ENCODE data around the gene SCRN3. TPM values are rescaled to one million over a fixed set of nuclear protein-coding genes. Genes with fewer than 3 reads are reported as not detected.

The SCRN3 gene
- polyA plus RNA-seq, 1 of the 3 experiments (the other 2 are of a cell fraction): 14.7 TPM

DNA sequence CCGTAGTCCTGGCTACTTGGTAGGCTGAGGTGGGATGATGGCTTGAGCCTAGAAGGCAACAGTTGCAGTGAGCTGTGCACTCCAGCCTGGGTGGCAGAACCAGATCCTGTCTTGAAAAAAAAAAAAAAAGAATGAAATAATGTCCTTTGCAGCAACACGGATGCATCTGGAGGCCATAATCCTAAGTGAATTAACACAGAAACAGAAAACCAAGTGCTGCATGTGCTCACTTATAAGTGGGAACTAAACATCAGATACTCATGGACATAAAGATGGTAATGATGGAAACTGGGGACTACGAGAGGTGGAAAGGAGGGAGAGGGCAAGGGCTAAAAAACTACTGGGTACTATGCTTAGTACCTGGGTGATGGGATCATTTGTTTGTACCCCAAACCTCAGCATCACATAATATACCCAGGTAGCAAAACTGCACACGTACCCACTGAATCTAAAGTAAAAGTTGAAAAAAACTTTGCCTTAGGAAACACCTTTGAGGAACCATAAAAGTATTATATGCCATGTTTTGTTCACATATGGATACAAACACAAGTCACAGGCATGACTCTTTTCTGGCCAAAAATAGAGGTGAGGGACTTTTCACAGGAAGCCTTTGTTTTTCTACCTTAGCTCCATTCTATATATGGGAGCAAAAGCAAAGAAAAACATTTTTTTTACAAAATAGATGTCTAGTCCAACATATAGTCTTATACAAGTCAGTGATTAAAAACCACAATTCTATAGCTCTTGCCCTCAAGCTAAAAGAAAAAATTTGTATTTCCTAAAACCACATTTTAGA lies 54.7 kb downstream of the SCRN3 start (continued):
- no peak for TF ChIP-seq REST (IDR thresholded peaks at IDR 0.05; ENCODE audit: low read depth, low read length)
- no peak for TF ChIP-seq MEF2A (IDR thresholded peaks at IDR 0.05; ENCODE audit: borderline replicate concordance, low read depth)
- no peak for TF ChIP-seq GABPA (IDR thresholded peaks at IDR 0.05; ENCODE audit: low read depth)
- TF ChIP-seq POLR2AphosphoS5 (IDR thresholded peaks at IDR 0.05; ENCODE audit: low read depth, low read length): no peak
- TF ChIP-seq RAD21 (IDR thresholded peaks at IDR 0.05; ENCODE audit: low read length): no peak; the same call in 1 of the 2 replicates
- TF ChIP-seq, protein P1, sequence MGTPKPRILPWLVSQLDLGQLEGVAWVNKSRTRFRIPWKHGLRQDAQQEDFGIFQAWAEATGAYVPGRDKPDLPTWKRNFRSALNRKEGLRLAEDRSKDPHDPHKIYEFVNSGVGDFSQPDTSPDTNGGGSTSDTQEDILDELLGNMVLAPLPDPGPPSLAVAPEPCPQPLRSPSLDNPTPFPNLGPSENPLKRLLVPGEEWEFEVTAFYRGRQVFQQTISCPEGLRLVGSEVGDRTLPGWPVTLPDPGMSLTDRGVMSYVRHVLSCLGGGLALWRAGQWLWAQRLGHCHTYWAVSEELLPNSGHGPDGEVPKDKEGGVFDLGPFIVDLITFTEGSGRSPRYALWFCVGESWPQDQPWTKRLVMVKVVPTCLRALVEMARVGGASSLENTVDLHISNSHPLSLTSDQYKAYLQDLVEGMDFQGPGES (IDR thresholded peaks at IDR 0.05; ENCODE audit: low read depth, low read length): no peak
- no peak for TF ChIP-seq PBX3 (IDR thresholded peaks at IDR 0.05)
- no peak for TF ChIP-seq USF2 (IDR thresholded peaks at IDR 0.05; ENCODE audit: borderline replicate concordance, low read depth, low read length)
- TF ChIP-seq MXI1 (IDR thresholded peaks at IDR 0.05; ENCODE audit: low read depth, low read length): peak; percentile 55; the same call in 1 of the 2 replicates
- TF ChIP-seq FOSL2 (IDR thresholded peaks at IDR 0.05; ENCODE audit: borderline replicate concordance, low read depth): no peak
- TF ChIP-seq EP300 (IDR thresholded peaks at IDR 0.05; ENCODE audit: borderline replicate concordance in 1 of 2, low read depth in 1 of 2, low read length in 1 of 2): peak in 1 of 2 experiments; percentile 79; a peak in 2 of 4 replicates
- TF ChIP-seq EZH2phosphoT487 (IDR thresholded peaks at IDR 0.05; ENCODE audit: borderline replicate concordance, low read depth): no peak
- no peak for TF ChIP-seq USF1 (IDR thresholded peaks at IDR 0.05; ENCODE audit: borderline replicate concordance, low read depth)
- peak; percentile 42 for TF ChIP-seq CHD2 (IDR thresholded peaks at IDR 0.05; ENCODE audit: low read length, partially characterized antibody)
- TF ChIP-seq YY1 (IDR thresholded peaks at IDR 0.05; ENCODE audit: low read depth): no peak
- TF ChIP-seq ELF1 (IDR thresholded peaks at IDR 0.05): no peak
- TF ChIP-seq TEAD4 (IDR thresholded peaks at IDR 0.05; ENCODE audit: borderline replicate concordance, insufficient read depth): no peak
- no peak for TF ChIP-seq SIN3A (IDR thresholded peaks at IDR 0.05; ENCODE audit: borderline replicate concordance, low read depth, low read length)
- TF ChIP-seq NRF1 (IDR thresholded peaks at IDR 0.05; ENCODE audit: low read depth, low read length): no peak
- peak; percentile 67 for TF ChIP-seq GATA2 (CRISPR knock-in tag; IDR thresholded peaks at IDR 0.05)
- TF ChIP-seq, protein P2, sequence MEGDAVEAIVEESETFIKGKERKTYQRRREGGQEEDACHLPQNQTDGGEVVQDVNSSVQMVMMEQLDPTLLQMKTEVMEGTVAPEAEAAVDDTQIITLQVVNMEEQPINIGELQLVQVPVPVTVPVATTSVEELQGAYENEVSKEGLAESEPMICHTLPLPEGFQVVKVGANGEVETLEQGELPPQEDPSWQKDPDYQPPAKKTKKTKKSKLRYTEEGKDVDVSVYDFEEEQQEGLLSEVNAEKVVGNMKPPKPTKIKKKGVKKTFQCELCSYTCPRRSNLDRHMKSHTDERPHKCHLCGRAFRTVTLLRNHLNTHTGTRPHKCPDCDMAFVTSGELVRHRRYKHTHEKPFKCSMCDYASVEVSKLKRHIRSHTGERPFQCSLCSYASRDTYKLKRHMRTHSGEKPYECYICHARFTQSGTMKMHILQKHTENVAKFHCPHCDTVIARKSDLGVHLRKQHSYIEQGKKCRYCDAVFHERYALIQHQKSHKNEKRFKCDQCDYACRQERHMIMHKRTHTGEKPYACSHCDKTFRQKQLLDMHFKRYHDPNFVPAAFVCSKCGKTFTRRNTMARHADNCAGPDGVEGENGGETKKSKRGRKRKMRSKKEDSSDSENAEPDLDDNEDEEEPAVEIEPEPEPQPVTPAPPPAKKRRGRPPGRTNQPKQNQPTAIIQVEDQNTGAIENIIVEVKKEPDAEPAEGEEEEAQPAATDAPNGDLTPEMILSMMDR (IDR thresholded peaks at IDR 0.05): no peak
- no peak for TF ChIP-seq JUND (IDR thresholded peaks at IDR 0.05)

Data from SK-N-SH (cell line).